ENCODE data around the gene MCU. TPM values are rescaled to one million over a fixed set of nuclear protein-coding genes. Genes with fewer than 3 reads are reported as not detected.

MCU gene
- total and polyA plus RNA-seq, 5 donors: 14.2 to 22.1 (median 18.1) TPM

DNA sequence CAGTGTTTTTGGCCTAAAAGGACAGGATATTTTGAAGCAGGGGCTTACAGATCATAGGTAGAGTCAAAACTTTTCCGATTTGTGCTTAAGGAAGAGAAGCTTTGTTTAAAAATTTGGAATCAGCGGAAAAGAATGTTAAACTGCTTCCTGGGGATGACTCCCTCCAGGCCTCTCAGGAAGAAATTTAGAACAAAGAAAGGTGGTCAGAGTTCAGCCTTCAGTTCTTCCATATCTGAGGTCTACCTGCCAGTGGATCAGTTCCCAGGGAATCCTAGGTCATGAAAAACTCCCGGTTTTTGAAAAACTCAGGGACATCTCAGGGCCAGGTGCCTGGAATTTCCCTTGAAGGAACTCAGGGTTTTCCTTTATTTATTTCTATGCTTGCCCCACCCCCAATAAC lies 100.3 kb downstream of the MCU start:
- no peaks in the 10 kb centered on the region for H3K27me3 ChIP-seq (ENCODE audit: control insufficient read depth, insufficient read depth)
- DNase-seq (no peak), ATAC-seq (no peak)
- intact Hi-C loops (cut with DNase I): no loop called here
- no peaks in the 10 kb centered on the region for H3K9me3 ChIP-seq (ENCODE audit: control insufficient read depth, low read length)
- no peaks in the 10 kb centered on the region for H3K4me1 ChIP-seq (ENCODE audit: control insufficient read depth, insufficient read depth, low read length)
- WGBS: 73% methylated on average over 3 of the region's 3 CpGs
- H3K27ac ChIP-seq (ENCODE audit: low read length): no peak overlapping the region
- no peak overlapping the region for H3K4me3 ChIP-seq (ENCODE audit: low read length)

DNA sequence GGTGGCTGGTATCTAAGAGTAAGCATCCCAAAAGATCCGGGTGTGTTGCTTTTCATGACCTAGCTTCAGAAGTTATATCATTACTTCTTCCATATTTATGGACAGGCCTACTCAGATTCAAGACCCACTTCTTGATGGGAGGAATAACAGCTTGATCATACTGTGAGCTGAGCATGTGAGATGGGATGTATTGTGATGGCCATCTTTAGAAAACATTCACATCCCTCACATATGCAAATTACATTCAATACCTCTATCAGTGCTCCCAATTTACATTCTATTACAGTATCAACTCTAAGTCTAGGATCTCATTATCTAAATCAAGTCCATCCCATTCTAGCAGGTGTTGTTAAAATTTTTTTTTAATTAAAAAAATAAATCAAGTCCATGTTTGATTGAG lies 101.8 kb downstream of the MCU start:
- Histone ChIP-seq H3K27ac (ENCODE audit: low read length) (no peak overlapping the region), H3K4me1 (ENCODE audit: control insufficient read depth, insufficient read depth, low read length) (no peaks in the 10 kb centered on the region), H3K4me3 (ENCODE audit: low read length) (no peak overlapping the region), H3K9me3 (ENCODE audit: control insufficient read depth, low read length) (no peaks in the 10 kb centered on the region), H3K27me3 (ENCODE audit: control insufficient read depth, insufficient read depth) (no peaks in the 10 kb centered on the region)
- WGBS: 98% methylated on average over 1 of the region's 1 CpG
- intact Hi-C loops (cut with DNase I): no loop called here
- DNase-seq (no peak), ATAC-seq (no peak)

DNA sequence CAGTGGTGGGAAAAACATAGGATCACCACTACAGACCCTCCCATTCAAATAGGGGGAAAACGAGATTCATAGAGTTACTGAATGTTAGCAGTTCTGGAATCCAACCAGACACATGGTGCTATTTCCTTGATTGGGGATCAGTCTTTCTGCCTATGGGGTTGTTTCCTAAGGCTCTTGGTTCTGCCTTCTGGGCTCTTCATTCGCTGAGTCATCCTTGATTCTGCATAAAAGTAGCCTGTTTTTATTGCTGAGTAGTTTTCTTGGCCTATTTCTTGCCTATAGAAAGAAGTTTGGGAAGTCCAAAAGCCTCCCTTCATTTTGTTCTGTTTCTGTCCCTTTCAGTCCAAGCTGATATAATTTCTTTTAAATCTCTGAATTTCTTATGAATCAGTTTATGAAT lies 102.3 kb downstream of the MCU start:
- no peak overlapping the region for H3K27ac ChIP-seq (ENCODE audit: low read length)
- no peaks in the 10 kb centered on the region for H3K27me3 ChIP-seq (ENCODE audit: control insufficient read depth, insufficient read depth)
- ATAC-seq (no peak), DNase-seq (no peak)
- H3K4me1 ChIP-seq (ENCODE audit: control insufficient read depth, insufficient read depth, low read length): no peaks in the 10 kb centered on the region
- WGBS: 80% methylated on average over 2 of the region's 2 CpGs
- no peak overlapping the region for H3K4me3 ChIP-seq (ENCODE audit: low read length)
- intact Hi-C loops (cut with DNase I): no loop called here
- H3K9me3 ChIP-seq (ENCODE audit: control insufficient read depth, low read length): no peaks in the 10 kb centered on the region

DNA sequence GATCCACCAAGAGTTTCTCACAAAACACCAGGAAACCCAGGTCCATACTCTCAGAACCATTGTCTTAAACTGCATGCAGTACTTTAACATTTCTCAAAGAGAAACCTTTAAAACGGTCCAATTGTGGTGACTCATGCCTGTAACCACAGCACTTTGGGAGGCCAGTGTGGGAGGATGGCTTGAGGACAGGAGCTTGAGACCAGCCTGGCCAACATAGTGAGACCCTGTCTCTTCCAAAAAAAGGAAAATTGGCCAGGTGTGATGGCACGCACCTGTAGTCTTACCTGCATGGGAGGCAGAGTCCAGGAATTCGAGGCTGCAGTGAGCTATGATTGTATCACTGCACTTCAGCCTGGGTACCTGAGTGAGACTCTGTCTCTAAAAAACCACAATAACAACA lies 104.1 kb downstream of the MCU start:
- peaks cover 1% of the 10 kb centered on the region for H3K4me1 ChIP-seq (ENCODE audit: control insufficient read depth, insufficient read depth, low read length)
- H3K27ac ChIP-seq (ENCODE audit: low read length): no peak overlapping the region
- ATAC-seq (peak in 1 of 2 donors; percentile 32), DNase-seq (no peak)
- no peaks in the 10 kb centered on the region for H3K9me3 ChIP-seq (ENCODE audit: control insufficient read depth, low read length)
- WGBS: 81% methylated on average over 3 of the region's 3 CpGs
- intact Hi-C loops (cut with DNase I): no loop called here
- no peak overlapping the region for H3K4me3 ChIP-seq (ENCODE audit: low read length)
- H3K27me3 ChIP-seq (ENCODE audit: control insufficient read depth, insufficient read depth): no peaks in the 10 kb centered on the region

DNA sequence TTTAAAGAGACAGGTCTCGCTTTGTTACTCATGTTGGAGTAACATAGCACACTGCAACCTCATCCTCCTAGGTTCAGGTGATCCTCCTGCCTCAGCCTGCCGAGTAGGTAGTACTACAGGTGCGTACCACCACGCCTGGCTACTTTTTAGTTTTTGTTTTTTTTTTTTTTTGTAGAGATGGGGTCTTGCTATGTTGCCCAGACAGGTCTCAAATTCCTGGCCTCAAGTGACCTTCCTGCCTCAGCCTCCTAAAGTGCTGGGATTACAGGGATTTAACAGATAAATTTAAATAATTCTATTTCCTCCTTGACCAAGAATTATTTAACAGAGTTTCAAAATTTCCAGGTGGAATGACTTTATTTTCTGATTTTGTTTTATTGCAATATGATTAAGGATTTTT lies 104.6 kb downstream of the MCU start:
- H3K4me1 ChIP-seq (ENCODE audit: control insufficient read depth, insufficient read depth, low read length): peaks cover 1% of the 10 kb centered on the region
- ATAC-seq (no peak), DNase-seq (no peak)
- WGBS: 98% methylated on average over 4 of the region's 4 CpGs
- H3K27ac ChIP-seq (ENCODE audit: low read length): no peak overlapping the region
- H3K4me3 ChIP-seq (ENCODE audit: low read length): no peak overlapping the region
- no peaks in the 10 kb centered on the region for H3K9me3 ChIP-seq (ENCODE audit: control insufficient read depth, low read length)
- intact Hi-C loops (cut with DNase I): no loop called here
- H3K27me3 ChIP-seq (ENCODE audit: control insufficient read depth, insufficient read depth): no peaks in the 10 kb centered on the region

DNA sequence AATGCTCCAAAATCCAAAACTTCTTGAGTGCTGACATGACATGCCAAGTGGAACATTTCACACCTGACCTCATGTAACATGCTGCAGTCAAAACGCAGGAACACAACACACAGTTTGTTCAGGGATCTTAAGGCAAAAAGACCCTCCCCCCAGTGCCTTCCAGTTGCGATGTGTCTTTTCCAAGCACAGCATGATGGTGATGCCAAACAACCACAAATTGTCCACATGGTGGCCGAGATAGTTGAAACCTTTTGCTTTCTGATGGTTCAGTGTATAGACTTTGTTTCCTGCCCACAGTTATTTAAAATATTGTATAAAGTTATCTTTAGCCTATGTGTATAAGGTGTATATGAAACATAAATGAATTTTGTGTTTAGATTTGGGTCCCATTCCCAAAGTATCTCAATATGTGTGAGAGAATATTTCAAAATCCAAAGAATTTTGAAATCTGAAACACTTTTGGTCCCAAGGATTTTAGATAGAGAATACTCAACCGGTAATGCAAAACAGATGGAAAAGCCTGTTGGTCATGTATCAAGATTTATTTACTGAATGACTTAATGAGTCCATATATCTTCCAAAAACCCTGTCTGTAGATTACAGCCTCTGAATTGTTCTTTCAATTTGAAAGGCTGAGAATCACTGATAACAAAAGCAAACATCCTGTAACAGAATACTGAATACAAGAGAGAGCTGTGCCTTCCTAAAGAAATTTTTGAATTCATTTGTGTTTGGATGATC lies 108.2 kb downstream of the MCU start:
- H3K27ac ChIP-seq (ENCODE audit: low read length): no peak overlapping the region
- DNase-seq: no peak
- peak in 1 of 2 donors; percentile 77 for ATAC-seq
- peaks cover 3% of the 10 kb centered on the region for H3K4me1 ChIP-seq (ENCODE audit: control insufficient read depth, insufficient read depth, low read length)
- intact Hi-C loops (cut with DNase I): no loop called here
- no peaks in the 10 kb centered on the region for H3K9me3 ChIP-seq (ENCODE audit: control insufficient read depth, low read length)
- H3K4me3 ChIP-seq (ENCODE audit: low read length): no peak overlapping the region
- no peaks in the 10 kb centered on the region for H3K27me3 ChIP-seq (ENCODE audit: control insufficient read depth, insufficient read depth)
- WGBS: 52% methylated on average over 4 of the region's 4 CpGs

DNA sequence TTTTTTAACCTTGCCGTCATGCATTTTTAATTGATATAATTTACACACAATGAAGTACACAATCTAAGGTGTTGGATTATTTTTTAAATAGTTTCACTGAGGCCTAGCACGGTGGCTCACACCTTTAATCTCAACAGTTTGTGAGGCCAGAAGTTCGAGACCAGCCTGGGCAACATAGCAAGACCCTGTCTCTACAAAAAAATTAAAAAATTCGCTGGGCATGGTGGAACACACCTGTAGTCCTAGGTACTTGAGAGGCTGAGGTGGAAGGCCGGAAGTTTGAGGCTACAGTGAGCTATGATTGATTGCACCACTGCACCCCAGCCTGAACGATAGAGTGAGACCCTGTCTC lies 108.8 kb downstream of the MCU start:
- H3K9me3 ChIP-seq (ENCODE audit: control insufficient read depth, low read length): no peaks in the 10 kb centered on the region
- no peak for ATAC-seq
- no peak overlapping the region for H3K27ac ChIP-seq (ENCODE audit: low read length)
- intact Hi-C loops (cut with DNase I): no loop called here
- no peak overlapping the region for H3K4me3 ChIP-seq (ENCODE audit: low read length)
- H3K27me3 ChIP-seq (ENCODE audit: control insufficient read depth, insufficient read depth): no peaks in the 10 kb centered on the region
- peaks cover 3% of the 10 kb centered on the region for H3K4me1 ChIP-seq (ENCODE audit: control insufficient read depth, insufficient read depth, low read length)
- 74% methylated on average over 6 of the region's 6 CpGs for WGBS
- no peak for DNase-seq

DNA sequence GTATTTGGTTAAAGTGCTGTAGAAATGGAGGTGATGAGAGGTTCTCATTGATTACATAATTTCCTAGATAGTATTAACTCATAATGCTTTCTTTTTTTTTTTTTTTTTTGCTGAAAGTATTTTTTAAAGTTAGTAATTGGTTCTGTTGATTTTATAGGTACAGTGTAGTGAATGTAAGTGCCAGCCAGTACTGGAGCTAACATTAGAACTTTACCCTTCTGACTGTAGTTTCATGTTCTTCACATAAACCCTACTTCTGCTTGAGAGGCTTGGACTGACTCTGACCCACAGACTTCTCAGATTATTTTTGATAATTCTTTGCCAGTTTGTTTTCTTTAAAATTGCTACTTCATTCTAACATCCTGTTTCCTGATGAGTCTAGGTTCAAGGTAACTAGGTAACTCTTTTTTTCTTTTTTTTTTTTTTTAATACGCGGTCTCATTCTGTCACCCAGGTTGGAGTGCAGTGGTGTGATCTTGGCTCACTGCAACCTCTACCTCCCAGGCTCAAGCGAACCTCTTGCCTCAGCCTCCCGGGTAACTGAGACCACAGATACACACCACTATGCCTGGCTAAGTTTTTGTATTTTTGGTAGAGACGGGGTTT lies 109.4 kb downstream of the MCU start:
- H3K4me1 ChIP-seq (ENCODE audit: control insufficient read depth, insufficient read depth, low read length): peaks cover 3% of the 10 kb centered on the region
- ATAC-seq (no peak), DNase-seq (no peak)
- intact Hi-C loops (cut with DNase I): no loop called here
- H3K27ac ChIP-seq (ENCODE audit: low read length): no peak overlapping the region
- WGBS: 93% methylated on average over 5 of the region's 5 CpGs
- H3K27me3 ChIP-seq (ENCODE audit: control insufficient read depth, insufficient read depth): no peaks in the 10 kb centered on the region
- H3K4me3 ChIP-seq (ENCODE audit: low read length): no peak overlapping the region
- H3K9me3 ChIP-seq (ENCODE audit: control insufficient read depth, low read length): no peaks in the 10 kb centered on the region

DNA sequence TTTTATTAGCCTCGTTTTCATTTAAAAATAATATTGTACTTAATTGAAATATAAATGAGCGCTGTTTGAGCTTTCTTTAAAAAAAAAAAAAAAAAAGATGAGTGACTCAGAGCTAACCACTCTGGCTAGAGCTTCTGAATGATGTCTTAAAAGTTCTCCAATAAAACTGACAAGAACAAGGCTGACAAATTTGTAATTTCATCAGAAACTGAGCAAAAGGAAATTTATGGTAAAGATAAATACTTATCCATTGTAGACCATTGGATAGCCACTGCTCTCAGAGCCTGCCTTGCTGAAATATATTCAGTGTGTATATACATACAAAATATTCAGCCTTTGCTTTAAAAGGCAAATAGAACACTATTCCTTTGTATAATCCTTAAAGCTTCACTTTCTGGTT lies 110.4 kb downstream of the MCU start:
- Histone ChIP-seq H3K9me3 (ENCODE audit: control insufficient read depth, low read length) (no peaks in the 10 kb centered on the region), H3K4me3 (ENCODE audit: low read length) (no peak overlapping the region), H3K4me1 (ENCODE audit: control insufficient read depth, insufficient read depth, low read length) (peaks cover 3% of the 10 kb centered on the region), H3K27me3 (ENCODE audit: control insufficient read depth, insufficient read depth) (no peaks in the 10 kb centered on the region), H3K27ac (ENCODE audit: low read length) (no peak overlapping the region)
- 70% methylated on average over 2 of the region's 2 CpGs for WGBS
- DNase-seq (no peak), ATAC-seq (peak in 1 of 2 donors; percentile 42)
- intact Hi-C loops (cut with DNase I): no loop called here

DNA sequence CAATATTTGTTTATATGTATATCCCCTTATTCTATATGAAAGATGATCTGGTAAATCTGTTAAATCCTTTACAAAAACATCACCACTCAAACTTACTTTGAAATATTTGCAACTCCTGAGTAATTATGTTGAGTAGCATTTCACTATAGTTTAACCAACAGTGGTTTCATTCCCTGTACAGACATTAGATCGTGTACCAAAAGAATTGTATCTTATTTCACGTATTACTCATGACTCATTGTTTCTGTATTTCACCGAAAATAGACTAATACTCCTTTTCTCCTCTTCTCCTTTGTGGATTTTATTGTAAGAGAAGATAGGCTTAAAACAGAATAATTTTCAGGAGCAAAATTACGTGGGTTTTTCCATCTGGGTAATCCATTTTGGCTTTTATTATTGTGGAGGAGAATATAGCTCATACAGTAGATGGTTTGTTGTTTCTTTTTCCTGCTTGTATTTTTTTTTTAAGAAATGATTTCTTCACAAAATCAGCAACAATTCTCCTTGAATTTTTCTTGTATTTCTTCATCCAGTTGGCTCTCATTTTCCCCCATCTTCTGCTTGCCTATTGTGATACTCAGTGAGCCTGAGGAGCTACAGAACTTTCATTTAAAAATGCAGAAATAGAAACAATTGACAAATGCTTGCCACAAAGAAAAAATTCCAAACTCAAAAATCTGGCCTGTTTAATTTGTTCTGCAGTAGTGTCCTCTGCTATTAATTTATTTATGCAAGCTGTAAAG lies 111.0 kb downstream of the MCU start:
- Histone ChIP-seq H3K4me1 (ENCODE audit: control insufficient read depth, insufficient read depth, low read length) (peaks cover 3% of the 10 kb centered on the region), H3K4me3 (ENCODE audit: low read length) (peak overlapping the region; percentile 28), H3K27ac (ENCODE audit: low read length) (no peak overlapping the region), H3K27me3 (ENCODE audit: control insufficient read depth, insufficient read depth) (no peaks in the 10 kb centered on the region), H3K9me3 (ENCODE audit: control insufficient read depth, low read length) (no peaks in the 10 kb centered on the region)
- 31% methylated on average over 4 of the region's 4 CpGs for WGBS
- ATAC-seq (peak in 1 of 2 donors; percentile 37), DNase-seq (no peak)
- intact Hi-C loops (cut with DNase I): no loop called here

DNA sequence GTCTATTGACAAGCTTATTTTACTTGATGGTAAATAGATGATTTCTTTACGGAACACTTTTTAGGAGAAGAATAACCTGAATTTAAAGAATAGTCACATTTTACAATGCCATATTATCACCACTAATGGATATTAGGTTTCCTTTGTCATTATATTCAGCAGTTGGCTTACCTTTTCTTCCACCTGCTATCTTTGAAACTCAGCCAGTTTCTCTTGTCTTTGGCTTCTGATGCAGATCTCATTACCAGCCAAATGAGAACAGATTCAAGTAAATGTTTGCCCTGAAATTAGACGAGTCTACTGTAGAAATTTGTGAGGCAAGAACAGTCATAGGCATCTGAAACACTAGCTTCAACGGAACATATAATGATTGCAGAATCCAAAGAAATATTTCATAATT lies 116.1 kb downstream of the MCU start:
- intact Hi-C loops (cut with DNase I): no loop called here
- Histone ChIP-seq H3K27ac (ENCODE audit: low read length) (no peak overlapping the region), H3K27me3 (ENCODE audit: control insufficient read depth, insufficient read depth) (no peaks in the 10 kb centered on the region), H3K4me1 (ENCODE audit: control insufficient read depth, insufficient read depth, low read length) (no peaks in the 10 kb centered on the region), H3K4me3 (ENCODE audit: low read length) (no peak overlapping the region), H3K9me3 (ENCODE audit: control insufficient read depth, low read length) (no peaks in the 10 kb centered on the region)
- DNase-seq (no peak), ATAC-seq (no peak)
- 87% methylated on average over 3 of the region's 3 CpGs for WGBS

Measured in right cardiac atrium (tissue), 5 donors.